Stimulated activated CD8-positive, alpha-beta memory T cell treated with anti-CD3 and anti-CD28 coated beads, Interleukin-15, amount 100 ng/mL, for 48 hours (primary cell): ENCODE measurements around the gene KBTBD13.
"Not testable (repeated sequence)": the region's sequence is repeated elsewhere in the genome, so short reads cannot be mapped to it uniquely, and the experiment has no call there.

Source experiments
- DNase-seq, 2 donors: peaks; one replicate each; pipeline ENCODE4 v3.0.0-alpha.2; 2020; ENCODE audit warnings: low read depth in 2 of 2

Gene KBTBD13

GRCh38 chr15:65076486-65077290 lies at the start of gene KBTBD13:
TSS of gene KBTBD13 (plus strand) at chr15:65076746. CDS start at chr15:65076816, 70 bp downstream.
- no peak for DNase-seq

DNA sequence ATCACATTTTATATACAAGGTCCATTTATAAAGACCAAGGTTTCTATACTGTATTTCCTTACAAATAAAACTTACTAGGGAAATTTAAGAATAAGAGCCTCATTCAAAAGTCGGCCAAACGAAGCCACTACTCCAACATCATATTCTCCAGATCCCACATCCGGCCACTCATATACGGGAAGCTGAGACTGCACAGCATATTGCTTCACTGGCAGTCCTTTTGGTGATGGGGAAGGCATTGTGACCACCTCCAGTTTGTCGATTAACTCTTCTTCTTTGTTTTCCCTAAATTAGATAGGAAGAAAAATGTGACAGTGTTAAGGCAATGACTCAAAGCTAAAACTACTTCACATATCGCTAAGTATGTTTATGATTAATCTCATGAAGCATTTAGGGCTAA lies 49.8 kb upstream of the KBTBD13 start:
- DNase-seq: no peak

GRCh38 chr15:65027593-65027992 lies 49.0 kb upstream of the KBTBD13 start:
- no peak for DNase-seq

GRCh38 chr15:65028338-65028737 lies 48.2 kb upstream of the KBTBD13 start:
- no peak for DNase-seq

- peak; percentile 89 to 90 for DNase-seq
These were observed 47.4 kb upstream of the KBTBD13 start, which contains the start of gene MTFMT for GRCh38 chr15:65028921-65029735. TSS of gene MTFMT (minus strand) at chr15:65029639. CDS start at chr15:65029613, 26 bp downstream.

GRCh38 chr15:65029736-65030208 lies 46.8 kb upstream of the KBTBD13 start:
- DNase-seq: no peak

- peak in 1 of 2 donors; percentile 11 for DNase-seq
These were observed 43.6 kb upstream of the KBTBD13 start for GRCh38 chr15:65032801-65033537.

DNA sequence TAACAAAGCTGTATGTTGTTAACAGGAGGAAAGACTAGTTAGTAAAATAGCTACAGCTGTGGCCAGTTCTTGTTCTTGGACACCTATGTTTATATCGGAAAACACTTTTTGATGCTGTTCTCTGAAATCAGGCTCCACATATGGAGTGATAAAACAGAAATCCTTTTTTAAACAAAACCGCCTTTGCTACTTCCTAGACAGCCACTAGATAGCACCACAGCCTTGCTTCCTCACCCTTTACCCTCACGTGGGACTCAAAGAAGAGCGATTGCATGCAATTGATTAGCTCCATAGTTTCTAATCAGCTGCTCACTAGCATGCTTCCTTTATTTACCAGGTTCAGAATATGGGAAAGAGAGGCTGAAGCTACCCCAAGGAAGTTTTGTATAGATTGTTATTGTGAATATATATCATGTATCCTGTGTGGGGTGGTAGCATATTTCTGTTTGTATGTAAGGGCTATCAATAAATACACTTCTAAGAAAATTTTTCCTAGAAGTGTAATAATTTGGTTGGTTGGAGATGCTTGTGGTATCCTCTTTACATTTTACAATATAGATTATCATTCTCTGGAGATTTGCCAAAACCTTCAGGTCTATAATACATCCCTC lies 42.8 kb upstream of the KBTBD13 start:
- DNase-seq: no peak

DNA sequence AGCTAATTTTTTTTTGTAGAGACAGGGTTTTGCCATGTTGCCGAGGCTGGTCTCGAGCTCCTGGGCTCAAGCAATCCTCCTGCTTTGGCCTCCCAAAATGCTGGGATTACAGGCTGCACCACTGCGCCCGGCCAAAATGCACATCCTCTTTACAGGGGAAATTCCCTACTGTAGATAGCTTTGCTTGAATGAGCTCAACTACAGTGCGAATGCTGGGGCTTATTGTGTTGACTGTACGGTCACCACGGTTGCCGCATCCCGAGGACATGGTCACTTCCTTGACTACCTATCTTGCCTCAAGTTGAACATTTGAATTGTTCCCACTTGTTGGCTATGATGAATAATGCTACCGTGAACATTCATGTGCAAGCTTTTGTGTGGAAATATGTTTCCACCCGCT lies 41.8 kb upstream of the KBTBD13 start:
- no peak for DNase-seq

DNA sequence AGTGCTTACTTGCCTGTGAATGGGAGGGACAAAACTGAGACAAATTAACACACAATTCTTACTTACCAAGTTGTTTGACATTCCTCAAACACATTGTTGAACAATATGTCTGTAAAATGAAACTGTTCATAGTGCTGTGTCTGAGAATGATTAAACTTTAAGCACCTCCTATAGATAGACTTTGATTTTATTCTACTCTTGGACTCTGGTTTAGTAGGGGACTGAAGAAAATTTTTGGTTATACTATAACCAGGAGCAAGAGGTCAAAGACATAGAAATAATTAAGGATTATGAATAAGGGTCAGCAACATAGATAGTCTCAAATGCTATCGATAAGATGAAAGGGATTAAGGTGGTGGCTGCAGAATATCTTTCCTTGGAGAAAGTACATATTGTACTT lies 39.2 kb upstream of the KBTBD13 start:
- DNase-seq: no peak

- DNase-seq: no peak
These were observed 38.1 kb upstream of the KBTBD13 start for GRCh38 chr15:65038428-65038827.

- DNase-seq: no peak
These were observed 37.7 kb upstream of the KBTBD13 start for GRCh38 chr15:65038836-65039235.

GRCh38 chr15:65040461-65040860 lies 36.1 kb upstream of the KBTBD13 start:
- DNase-seq: no peak

- no peak for DNase-seq
These were observed 34.8 kb upstream of the KBTBD13 start for GRCh38 chr15:65041787-65042186.

DNA sequence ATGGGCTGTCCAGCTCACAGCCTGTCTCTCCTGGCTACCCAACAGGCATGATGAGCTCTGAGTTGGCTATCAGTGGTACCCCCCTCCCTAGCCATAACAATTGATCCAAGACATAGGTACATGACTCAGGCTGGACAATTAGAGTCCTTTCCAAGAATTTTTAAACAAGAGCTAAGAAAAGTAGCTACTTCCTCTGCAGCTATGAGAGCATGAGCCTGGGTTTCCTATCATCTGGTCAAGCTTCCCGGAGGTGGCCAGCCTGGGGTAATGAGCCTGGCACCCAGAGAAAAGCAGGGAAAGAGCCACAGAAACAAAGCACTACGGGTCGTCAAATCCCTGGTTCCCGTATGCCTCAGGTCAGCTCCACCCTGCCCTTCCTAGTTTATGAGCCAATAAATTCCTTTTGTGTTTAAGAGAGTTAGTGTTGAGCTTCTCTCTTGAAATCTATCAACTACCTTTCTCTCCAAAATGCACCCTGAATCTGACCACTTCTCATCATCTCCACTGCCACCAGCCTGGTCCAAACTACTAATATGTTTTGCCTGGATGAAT lies 33.7 kb upstream of the KBTBD13 start:
- no peak for DNase-seq

DNA sequence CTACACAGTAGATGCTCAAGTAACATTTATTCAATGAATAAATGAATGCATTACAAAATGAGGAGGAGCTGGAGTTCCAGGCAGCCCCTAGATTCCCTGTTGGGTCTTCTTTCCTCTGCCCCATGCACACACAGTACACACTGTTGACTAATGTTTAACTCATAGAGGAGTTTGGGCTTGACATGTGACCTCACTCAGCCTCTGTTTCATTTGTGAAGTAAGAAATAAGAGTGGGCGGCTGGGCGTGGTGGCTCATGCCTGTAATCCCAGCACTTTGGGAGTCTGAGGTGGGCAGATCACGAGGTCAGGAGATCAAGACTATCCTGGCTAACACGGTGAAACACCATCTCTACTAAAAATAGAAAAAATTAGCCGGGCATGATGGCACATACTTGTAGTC lies 32.3 kb upstream of the KBTBD13 start:
- DNase-seq: not testable (repeated sequence)

DNA sequence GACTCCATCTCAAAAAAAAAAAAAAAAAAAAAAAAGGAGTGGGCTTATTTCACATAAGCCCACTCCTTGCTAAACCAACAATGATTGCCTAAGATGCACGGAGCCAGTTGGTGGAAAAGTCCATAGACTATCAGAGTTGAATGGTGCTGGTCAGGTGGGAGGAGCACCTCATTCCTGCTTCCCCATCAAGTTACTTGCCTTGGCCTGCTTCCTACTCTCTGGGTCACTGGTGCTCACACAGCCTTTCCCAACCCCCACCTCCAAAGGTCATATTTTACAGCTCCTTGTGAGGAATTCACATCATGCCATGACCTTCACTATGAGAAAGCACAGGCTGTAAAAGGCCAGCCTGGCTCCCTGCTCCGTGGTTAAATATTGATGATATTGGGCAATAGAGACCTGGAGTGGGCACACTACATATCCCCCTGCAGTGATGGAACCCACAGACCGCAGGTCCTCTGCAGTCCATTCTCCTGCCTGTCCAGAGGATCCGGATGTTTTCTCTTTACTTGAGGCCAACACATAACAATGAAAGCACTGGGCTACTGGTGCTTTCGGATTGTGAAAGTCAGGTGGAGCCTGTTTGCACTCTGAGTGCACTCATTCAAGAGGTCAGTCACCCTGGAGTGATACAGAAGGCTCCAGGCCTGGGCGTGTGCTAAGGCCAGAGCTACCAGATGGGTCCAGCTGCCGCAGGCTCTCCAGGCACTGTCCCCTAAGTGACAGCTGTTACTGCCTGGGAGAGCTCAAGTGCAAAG lies 31.6 kb upstream of the KBTBD13 start, which contains the start of gene SLC51B:
SLC51B (plus strand) TSS at position 664 of the 758 bp plus-strand sequence. CDS start 4,618 bp downstream, outside the sequence.
- no peak for DNase-seq

DNA sequence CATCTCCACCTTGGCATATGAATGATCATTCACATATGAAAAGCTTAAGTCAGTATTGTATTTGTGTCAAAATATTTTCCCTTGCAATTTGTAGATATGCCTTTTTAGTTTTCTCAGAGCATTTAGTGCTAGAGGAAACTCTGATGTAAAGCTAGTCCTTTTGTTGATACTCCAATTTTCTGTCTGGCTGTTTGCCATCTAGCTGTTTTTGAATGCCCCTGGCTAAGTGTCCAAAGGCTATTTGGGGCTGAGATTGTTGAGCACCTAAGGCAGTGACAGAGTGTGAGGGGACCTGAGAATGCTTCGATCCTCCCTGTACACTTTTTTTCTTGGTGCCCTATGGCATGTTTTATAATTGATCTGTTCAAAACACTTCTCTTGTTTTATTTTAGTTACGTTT lies 28.3 kb upstream of the KBTBD13 start:
- DNase-seq: no peak

DNA sequence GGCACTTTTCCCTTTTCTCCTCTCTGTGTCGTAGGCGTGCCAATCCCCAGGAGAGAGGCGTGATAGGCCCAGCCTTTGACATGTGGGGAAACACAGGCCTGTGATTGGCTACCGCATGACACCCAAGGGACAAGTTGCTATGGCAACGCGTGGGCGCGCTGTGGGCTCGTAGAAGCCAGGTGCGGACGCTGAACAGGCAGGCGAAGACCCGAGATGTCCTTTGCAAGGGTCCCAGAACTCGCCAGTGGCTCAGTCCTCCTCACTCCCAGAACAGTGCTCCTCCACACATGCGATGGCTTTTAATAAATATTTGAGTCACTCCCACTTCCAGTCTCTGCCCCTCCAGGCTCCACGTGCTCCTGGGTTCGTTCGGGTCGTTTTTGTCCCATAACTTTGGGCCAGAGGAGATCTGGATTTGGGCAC lies 27.1 kb upstream of the KBTBD13 start:
- peak; percentile 83 to 85 for DNase-seq

DNA sequence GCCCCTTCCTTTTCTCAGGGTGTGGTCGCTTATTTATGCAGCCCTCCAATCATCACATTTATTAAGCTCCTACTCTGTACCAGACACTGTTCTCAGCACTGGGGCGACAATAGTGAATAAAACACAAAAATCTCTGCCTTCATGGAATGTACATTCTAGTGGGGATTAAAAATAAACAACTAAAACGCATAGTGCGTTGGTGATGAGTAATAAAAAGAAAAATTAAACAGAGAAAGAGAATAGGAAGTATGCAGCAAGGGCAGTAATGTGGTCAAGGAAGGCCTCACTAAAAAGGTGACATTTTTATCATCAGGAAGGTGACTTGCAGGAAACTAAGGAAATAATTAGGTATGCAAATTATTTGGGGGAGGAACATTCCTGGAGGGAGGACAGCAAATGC lies 26.3 kb upstream of the KBTBD13 start:
- no peak for DNase-seq
